Naive B cell (primary cell): Measurements from ENCODE around the gene SRGAP2C. TPM values are rescaled to one million over a fixed set of nuclear protein-coding genes. Genes with fewer than 3 reads are reported as not detected.

Experiments used
- polyA plus RNA-seq, 6 donors: library from polyadenylated mRNA; unstranded; fragments of 300-500 nt; fragmentation: Illumina TruSeq; gene quantifications; one replicate each; pipeline ENCODE4 v1.2.3, GENCODE V29; 2021; ENCODE audit warnings: low read depth in 6 of 6

The SRGAP2C gene
- polyA plus RNA-seq, 6 donors from 2014 or later, result 1.3 to 2.7 (median 2.0) TPM

Other genes starting within 250 kb of the SRGAP2C start
- gene FAM72B, start 635 bp upstream of the SRGAP2C start, polyA plus RNA-seq, result 1 to 10 TPM in 1 of 6 donors, not detected in 5; 1.5 TPM